Brain microvascular endothelial cell (primary cell): Measurements from ENCODE around the gene ZNF740.

Source experiments
- DNase-seq: peaks from one replicate; pipeline ENCODE4 v3.0.0-alpha.2; 2020
- H3K27ac ChIP-seq: fragments of 250-450 bp; sonication (Bioruptor Pico); 2 replicates; pipeline ENCODE4 v1.5.1; 2020; ENCODE audit warnings: mild to moderate bottlenecking, moderate library complexity
- H3K27me3 ChIP-seq: fragments of 250-450 bp; sonication (Bioruptor Pico); replicated peaks from 2 replicates; pipeline ENCODE4 v1.5.1; 2020; ENCODE audit warnings: mild to moderate bottlenecking
- H3K36me3 ChIP-seq: fragments of 250-450 bp; sonication (Bioruptor Pico); replicated peaks from 2 replicates; pipeline ENCODE4 v1.5.1; 2020; ENCODE audit warnings: mild to moderate bottlenecking
- H3K4me3 ChIP-seq: 2 replicates; pipeline ENCODE4 v1.5.1; 2011; ENCODE audit warnings: low read depth, mild to moderate bottlenecking, control low read depth, low read length, moderate library complexity
- CTCF ChIP-seq: IDR thresholded peaks from 2 replicates; pipeline ENCODE4 v1.5.1; 2011; ENCODE audit warnings: low read depth, mild to moderate bottlenecking, moderate library complexity, low read length, control low read depth, inconsistent platforms; ENCODE audit errors: missing control alignments
- in situ Hi-C: cut with HindIII; loops from 2 replicates; pipeline ENCODE4 v1.10.0; 2017; ENCODE audit warnings: low sequenced_read_pairs, low pct_ligation_motif_present

The ZNF740 gene

GRCh38 chr12:53190108-53190729 is 9.7 kb downstream of the ZNF740 start:
- peak; percentile 57 for DNase-seq
- TF ChIP-seq CTCF = peak; percentile 96
- in situ Hi-C loops = no loop called here
- H3K27me3 ChIP-seq = no peaks in the 10 kb centered on the region
- H3K27ac ChIP-seq = no peak overlapping the region
- H3K36me3 ChIP-seq = peaks cover 35% of the 10 kb centered on the region
- H3K4me3 ChIP-seq = no peak overlapping the region

- DNase-seq = no peak
- Histone ChIP-seq H3K27ac (no peak overlapping the region), H3K36me3 (peaks cover 24% of the 10 kb centered on the region), H3K27me3 (no peaks in the 10 kb centered on the region), H3K4me3 (no peak overlapping the region)
- no peak for TF ChIP-seq CTCF
- in situ Hi-C loops = no loop called here
These were observed 10.8 kb downstream of the ZNF740 start for GRCh38 chr12:53191096-53191884.

GRCh38 chr12:53191885-53192530 is 11.5 kb downstream of the ZNF740 start:
- no peaks in the 10 kb centered on the region for H3K27me3 ChIP-seq
- DNase-seq = no peak
- H3K27ac ChIP-seq = no peak overlapping the region
- in situ Hi-C loops = no loop called here
- H3K4me3 ChIP-seq = no peak overlapping the region
- no peak for TF ChIP-seq CTCF
- peaks cover 17% of the 10 kb centered on the region for H3K36me3 ChIP-seq

GRCh38 chr12:53192531-53193021 is 12.1 kb downstream of the ZNF740 start:
- Histone ChIP-seq H3K27ac (no peak overlapping the region), H3K36me3 (peaks cover 12% of the 10 kb centered on the region), H3K27me3 (no peaks in the 10 kb centered on the region), H3K4me3 (no peak overlapping the region)
- in situ Hi-C loops = no loop called here
- TF ChIP-seq CTCF = no peak
- DNase-seq = no peak

- DNase-seq = no peak
- no peaks in the 10 kb centered on the region for H3K27me3 ChIP-seq
- in situ Hi-C loops = no loop called here
- TF ChIP-seq CTCF = no peak
- H3K4me3 ChIP-seq = no peak overlapping the region
- peaks cover 7% of the 10 kb centered on the region for H3K36me3 ChIP-seq
- H3K27ac ChIP-seq = no peak overlapping the region
These were observed 12.5 kb downstream of the ZNF740 start for GRCh38 chr12:53193040-53193439.
